NAMALWA (cell line): ENCODE data around the gene PTPRE.

ENCODE experiments used
- DNase-seq: peaks from one replicate; pipeline ENCODE4 v3.0.0-alpha.2; 2015; ENCODE audit warnings: low spot score

The PTPRE gene

DNA sequence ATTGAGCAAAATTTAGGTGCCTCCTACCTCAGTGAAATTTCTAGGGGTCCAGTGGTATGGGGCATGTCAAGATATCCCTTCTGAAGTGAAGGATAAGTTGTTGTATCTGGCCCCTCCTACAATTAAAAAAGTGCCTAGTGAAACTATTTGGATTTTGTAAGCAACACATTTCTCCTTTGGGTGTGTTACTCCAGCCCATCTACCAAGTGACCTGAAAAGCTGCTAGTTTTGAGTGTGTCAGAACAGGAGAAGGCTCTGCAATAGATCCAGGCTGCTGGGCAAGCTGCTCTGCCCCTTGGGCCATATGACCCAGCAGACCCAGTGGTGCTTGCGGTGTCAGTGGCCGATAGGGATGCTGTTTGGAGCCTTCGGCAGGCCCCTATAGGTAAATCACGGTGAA is 46.0 kb downstream of the PTPRE start:
- DNase-seq, result no peak

DNA sequence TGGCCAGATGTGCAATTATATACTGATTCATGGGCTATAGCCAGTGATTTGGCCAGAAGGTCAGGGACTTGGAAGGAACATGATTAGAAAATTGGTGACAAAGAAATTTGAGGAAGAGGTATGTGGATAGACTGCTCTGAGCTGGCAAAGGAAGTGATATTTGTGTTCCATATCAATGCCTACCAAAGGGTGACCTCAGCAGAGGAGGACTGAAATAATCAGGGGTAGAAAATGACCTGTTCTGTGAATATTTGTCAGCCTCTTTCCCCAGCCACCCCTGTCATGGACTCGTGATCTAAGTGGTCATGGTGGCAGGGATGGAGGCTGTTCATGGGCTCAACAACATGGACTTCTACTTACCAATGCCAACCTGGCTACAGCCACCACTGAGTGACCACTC is 47.0 kb downstream of the PTPRE start:
- no peak for DNase-seq

DNA sequence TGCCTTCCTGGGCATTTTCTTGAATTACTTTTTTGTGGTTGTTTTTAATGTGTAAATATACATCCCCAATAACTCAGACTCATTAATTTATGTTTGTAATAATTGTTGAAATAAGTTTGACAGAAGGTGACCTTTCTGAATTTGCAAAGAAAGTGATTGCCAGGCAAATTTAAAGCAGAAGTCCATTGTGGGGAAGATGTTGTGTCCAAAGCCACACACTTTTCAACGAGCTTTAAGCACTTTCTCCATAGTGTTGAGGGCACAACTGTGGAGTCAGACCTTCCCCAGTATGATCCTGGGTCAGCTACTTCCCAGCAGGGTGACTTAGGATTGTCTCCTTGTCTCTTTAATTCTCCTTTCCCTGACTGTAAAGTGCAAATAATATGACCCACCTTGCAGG is 52.5 kb downstream of the PTPRE start:
- DNase-seq, result no peak

DNA sequence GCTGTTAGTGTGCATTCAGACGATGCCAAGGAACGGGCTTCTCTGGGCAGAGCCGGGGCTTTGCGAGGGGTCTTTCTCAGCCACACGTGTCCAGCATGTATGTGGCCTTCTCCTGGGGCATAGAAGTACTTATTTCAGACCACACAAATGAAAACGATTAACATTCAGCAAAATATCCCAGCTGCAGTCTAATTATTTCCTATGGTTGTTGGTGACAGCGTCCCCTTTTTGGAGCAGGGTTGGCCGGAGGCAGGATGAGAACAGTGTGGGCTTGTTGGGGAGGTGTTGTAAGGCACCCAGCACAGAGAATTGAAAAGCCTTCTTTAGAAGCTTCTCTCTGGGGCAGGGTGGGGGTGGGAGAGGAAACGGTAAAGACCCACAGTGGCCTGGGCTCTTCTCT is 54.2 kb downstream of the PTPRE start:
- no peak for DNase-seq

DNA sequence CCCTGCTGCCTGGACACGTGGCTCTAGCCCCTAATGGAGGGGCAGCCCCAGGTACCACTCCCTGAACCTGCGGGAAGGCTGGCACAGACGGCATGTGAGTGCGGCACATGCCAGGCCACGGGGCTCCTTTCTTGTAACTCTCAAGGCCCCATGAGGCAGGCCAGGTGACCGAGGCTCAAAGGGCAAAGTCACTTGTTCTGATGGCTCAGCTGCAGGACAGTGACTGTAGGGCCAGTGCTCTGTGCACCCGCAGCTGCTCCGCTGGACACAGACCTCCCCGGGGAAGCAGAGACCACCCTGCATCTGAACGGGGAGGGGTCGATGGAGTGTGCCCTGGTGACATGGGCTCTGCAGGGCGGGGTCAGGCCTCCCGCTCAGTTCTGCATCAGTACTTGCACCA is 55.3 kb downstream of the PTPRE start:
- no peak for DNase-seq

DNA sequence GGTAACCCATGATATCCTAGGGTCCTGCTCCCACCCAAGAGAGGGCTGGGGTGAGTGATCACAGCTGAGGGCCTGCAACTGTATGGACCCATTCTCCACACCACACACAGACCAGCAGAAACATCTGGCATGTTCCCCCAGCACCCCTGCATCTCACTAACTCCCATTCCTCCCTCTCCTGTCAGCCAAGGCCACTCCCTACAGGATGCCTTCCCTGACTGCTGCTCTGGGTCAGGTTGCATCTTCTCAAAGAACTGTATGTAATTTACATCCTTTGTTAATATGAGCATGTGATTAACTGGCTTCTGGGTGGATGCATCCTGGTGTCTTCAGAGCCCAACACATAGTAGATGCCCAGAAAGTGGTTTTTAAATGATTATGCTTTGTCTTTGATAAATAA is 56.2 kb downstream of the PTPRE start:
- no peak for DNase-seq

DNA sequence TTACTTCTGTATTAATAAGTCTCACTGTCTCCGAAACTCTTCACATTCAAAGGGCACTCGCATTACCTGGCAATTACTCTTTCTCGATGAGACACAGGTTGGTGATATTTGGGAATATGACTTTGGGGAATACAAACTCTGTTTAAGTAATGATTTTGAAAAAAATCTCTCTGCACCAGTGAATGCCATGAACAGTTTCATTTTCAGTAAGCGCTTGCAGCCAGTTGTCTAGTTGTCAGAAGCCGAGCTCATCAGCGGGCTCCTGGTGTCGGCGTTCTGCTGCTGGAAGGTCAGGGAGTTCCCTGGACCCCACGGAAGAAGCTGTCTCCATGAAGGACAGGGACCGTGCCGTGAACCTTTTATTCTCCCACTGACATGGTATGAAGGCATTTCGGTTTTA is 57.7 kb downstream of the PTPRE start:
- DNase-seq, result no peak

DNA sequence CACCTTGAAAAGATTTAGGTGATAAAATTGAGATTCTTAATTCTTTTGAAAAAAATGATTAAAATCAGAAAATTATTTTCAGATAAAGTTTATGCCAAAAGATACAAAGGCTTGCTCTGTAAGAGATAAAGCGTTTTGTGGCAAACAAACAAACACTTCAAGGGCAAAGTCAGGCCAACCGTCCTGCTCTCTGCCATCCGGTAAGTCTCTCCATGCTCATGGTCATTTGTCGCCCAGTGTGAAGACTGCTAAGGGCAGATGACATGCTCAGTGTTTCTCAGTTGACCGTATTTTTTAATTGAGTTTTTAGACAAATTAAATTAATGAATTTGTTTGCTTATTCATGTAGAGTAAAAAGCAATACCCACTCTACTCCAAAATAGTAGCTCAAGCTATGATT is 60.0 kb downstream of the PTPRE start:
- no peak for DNase-seq

DNA sequence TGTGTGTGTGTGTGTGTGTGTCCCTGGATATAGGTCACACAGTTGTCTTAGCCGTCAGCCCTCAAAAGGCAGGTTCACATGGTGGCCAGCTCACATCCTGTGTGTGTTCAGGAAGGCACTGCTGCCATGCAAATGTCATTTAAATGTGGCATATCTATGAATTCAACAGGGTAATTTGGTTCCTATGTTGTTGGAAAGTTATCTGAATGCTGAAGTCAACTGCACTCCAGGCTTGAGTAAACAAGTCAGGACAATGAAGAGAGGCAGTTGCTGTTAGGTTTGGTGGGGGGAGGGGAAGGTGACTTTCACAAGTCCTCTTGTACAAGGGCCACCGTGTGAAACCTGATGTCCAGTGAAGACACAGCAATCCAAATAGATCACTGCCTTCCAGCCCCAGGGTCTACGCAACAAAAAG is 61.1 kb downstream of the PTPRE start:
- DNase-seq, result no peak

DNA sequence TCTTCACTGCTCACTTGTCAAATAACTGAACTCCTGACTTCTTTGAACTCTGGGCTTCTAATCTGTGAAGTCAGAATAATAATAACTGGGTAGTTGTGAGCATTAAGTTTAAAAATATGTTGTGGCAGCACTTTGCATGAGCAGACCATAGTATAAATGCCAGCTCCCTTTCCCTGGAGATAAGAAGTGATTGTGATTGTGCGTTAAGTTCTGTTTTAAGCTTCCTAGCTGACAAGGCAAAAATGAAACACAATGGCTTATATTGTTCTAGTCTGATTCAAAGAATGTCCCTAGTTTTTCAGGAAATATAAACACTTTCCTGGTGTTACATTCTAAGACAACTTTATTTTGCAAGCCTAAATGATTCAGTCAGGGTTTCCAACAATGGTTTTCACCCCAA is 61.8 kb downstream of the PTPRE start:
- DNase-seq, result no peak

DNA sequence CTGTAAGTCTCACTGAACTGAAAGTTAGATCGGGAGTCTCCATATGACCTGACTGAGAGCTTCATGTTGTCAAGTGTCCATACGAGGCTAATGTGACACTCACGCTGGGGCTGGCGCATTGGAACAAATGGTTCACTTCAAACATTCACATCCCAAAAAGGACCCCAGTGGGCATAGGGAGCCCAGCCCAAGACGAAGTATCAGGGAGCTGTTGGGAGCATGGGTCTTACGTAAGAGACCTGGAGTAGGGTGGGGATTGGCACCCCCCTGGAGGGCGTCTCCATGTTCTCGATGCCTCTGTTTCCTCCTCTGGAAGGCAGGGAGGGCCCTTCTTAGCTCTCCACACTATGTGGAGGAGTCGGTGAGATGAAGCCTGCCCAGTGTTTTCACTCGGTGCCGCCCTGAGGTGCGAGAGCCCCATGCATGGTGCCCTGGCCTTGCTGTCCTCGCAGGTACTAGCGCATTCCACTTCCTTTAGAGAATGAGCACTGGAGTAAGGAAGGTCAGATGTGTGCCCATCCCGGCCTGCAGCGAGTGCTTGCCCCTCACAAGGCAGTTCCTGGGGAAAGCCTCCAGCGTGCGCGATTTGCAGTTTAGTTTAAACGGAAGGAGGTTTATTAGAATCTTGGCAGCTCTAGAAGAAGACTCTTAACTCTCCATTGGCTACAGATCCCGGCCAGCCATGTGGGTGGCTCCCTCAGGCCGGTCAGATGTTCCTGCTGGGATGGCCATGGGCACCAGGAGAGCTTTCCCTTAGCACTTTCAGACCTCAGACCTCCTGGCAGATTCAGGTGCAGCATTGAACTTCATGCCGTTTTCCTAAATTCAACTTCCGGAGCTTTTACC is 64.4 kb downstream of the PTPRE start:
- no peak for DNase-seq

DNA sequence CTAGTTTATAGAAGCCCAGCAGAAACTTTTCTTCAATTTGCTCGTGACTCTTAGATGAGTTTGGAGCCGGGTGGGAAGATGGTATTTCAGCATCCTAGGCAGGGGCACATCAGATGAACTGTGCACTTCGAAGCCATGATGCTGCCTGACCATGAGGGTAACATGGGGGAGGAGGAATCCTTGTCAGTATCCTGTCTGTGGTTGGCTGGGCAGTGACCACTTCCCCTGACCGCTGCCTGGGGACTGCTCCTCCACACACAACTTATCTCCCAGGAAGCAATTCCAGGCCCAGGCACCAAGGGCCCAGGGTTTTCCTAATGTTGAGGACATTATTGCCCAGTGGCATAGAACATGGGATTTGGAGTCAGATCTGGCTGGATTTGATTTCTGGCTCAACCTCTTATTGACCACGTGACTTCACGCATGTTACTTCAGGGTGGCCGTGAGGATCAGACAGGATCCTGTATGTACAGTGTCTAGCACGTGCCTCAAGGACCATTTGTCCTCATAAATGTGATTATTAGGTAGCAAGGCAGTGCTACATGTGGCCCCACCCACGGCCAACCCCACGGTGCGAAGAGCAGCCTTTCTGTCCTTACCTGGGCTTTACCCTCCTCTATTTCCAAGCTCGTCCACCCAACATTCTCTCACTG is 65.2 kb downstream of the PTPRE start:
- no peak for DNase-seq

DNA sequence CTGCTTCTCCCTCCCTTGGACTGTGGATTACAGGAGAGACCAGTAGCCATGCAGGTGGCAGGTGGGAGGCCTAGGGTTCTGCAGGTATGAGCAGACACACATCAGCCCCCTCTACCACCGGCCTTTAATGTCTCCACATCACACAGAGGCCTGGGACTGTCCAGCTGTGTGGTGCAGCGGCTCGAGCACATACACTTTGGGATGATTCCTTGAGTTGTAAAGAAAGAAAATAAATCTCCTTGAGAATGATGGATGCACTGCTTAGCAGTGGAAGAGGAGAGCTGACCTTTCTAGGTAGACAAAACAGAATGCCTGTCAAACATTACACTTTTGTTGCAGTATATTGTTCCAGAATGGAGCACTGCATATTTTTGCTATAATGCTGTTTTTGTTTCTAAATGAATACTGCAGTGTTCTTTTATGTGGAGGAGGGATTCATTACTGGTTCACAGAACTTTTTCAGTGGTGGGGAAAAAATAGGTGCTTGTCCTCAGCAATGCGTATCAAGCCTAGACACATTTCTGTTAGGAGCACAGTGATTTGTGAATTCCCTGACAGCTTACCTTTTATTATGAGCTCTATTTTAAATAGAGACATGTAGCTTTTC is 66.0 kb downstream of the PTPRE start:
- DNase-seq, result no peak

DNA sequence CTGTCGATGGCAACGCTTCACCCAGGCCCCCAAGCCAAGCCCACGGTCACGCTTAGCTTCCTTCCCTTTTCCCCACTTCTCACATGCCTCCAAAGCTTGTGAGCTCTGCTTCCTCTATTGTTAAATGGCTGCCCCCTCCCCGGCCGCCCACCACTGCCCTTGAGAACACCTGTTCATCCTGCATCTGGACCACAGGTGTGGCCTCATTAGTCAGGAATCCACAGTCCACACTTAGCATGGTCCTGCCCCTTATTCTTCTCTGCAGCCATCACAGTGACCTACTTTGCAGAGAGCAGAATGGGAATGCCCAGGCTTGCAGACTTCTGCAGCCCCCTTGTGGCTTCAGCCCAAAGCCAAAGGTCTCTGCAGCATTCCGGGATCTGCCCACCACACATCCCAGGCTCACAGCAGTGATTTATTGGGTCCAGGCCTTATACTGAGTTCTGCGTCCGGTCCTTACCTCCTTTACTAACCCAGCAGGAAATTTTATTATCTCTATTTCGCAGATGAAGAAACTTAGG is 66.9 kb downstream of the PTPRE start:
- no peak for DNase-seq

DNA sequence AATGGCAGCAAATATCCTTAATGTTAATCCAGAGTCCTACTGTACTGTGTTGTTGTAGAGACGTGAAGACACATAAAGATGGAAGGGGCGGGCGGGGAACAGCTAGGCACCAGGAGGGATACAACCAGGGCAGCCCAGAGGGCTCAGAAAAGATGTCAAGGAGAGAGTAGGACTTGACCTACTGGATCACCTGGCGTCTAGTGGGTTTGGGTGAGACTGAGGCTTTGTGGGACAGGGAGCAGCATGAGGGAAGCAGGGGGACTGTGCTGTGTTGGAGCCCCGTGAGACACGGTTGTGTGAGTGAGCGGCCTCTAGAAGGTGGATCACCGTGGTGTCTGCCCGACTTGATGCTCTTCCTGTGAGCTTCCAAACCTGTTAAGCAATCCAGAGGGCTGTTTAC is 68.0 kb downstream of the PTPRE start:
- no peak for DNase-seq

DNA sequence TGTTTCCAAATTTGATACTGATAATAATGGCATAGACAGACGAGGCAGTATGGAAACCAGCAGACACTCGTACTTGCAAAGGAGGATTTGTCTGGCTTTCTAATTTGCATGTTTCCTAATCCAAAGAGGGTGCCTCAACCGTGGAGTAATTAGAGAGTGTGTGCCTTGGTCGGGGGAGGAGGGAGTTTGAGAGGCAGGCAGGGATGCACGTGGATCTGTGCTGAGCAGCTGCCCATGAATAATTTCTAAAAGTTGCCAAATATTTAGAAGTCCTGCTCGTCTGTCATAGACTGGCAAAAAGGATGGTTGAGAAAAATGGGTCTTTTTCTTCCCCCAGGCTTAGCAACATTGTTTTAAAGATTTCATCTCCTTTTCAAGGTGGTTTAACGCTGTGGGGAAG is 69.4 kb downstream of the PTPRE start:
- no peak for DNase-seq

DNA sequence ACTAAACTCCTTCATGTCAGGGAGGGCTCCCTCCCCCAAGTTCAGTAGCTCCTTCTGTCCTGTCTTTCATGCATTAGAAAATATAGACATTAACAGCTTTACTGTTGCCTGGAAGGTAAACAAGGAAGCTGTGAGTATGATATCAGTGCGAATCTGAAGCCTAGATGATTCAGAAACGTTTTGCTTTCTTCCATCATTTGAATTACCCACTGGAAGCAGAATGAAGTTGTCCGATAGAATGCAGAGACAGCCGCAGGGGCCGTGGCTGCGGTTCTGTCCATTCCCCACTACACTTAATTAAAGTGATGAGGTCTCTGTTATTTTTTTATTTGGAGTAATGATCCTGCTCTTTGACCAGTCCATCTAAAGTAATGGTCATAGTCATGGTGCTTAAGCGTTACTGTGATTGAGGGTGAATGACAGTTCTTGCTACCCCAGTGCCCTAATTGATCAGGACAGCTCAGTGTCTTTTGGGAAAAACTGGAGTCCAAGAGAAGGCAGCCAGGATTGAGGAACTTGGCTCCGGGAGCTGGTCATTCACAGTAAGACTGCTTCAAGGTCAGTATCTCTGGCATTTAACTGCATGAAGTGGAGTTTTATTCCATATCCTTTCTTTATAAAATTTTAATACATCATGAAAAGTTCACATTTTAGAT is 69.9 kb downstream of the PTPRE start:
- no peak for DNase-seq

DNA sequence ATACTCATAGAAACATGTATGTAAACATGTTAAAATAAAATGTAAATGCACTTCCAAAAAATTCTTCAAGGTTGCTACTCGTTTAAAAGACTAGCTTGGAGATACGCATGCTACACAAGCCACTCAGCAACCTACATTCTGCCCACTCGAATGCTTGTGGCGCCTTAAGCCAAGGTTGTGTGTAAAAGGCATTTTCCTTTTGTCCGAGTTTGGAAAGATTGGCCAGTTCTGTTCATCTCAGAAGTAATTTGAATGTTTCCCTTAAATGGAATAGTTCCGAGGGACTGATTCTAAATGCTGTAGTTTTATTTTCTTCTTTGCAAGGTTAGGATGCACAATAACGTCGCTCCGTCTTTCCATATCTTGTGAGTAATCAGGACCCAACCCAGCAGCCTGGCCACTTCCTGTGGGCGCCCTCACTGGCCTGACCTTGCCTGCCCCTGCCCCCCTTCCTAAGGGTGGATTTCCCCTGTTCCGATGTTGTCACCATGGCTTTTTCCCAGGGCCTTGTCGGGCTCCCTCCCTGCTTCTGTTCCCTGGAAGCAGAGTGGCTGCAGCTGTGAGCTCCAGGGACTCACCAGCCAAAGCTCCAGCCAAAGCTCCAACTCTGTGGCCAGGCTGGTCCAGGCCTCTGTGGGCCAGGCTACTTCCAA is 70.6 kb downstream of the PTPRE start:
- DNase-seq, result no peak

DNA sequence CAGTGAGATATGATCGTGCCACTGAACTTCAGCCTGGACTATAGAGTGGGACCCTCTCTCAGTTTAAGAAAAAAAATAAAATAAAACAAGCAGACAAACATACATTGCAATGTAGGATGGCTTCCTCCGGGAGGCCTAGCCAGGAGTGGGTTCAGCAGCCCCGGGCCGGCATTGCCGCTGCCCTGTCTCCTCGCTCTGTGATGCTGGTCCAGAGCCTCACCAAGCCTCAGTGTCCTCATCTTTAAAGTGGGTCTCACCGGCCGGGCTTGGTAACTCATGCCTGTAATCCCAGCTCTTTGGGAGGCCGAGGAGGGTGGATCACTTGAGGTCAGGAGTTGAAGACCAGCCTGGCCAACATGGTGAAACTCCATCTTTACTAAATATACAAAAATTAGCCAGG is 71.6 kb downstream of the PTPRE start:
- DNase-seq, result no peak

DNA sequence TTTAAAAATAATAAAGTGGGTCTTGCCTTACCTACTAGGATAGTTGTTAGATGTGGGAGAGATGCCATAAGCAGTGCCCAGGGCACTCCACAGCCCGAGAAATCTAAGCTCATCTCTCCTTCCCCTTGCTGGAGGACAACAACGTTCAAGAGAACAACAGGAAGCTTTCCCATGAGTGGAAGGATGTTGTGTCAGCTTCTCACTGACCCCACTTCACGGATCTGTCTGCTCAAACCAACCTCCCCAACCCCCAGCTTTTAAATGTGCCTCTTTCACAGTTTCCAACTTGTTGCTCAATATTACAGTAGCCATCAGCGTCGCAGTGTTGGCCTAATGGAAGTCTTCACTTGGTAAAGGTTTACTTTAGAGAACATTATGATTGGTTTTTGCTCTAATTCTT is 72.1 kb downstream of the PTPRE start:
- no peak for DNase-seq

DNA sequence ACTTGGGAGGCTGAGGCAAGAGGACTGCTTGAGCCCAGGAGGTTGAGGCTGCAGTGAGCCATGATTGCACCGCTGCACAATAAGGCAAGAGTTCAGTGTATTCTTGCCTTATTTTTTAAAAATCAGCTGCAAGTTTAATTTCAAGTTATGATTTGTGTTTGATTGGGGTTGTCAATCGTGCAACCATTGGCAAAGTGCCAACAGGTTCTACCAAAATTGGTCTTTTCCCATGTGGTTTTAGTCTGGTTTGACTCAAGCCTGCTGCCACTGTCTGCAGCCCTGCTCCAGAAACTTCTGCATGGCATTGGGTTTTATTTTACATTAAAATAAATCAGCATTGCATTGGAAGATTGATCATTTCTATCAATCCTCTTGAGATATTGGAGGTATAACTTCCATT is 72.7 kb downstream of the PTPRE start:
- DNase-seq, result no peak

DNA sequence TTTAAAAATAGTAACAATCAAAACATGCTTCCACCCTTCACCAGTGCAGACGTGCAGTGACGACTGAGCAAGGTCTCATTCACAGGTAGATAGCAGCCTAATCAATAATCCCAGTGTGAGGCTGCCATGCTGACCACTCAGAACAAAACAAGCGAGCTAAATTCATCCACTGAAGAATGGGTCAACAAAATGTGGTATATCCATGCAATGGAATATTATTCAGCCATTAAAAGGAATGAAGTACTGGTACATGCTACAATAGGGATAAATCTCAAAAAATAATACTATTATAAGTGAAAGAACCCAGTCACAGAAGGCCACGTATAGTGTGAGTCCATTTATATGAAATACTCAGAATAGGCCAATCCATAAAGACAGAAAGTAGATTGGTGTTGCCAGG is 74.0 kb downstream of the PTPRE start:
- no peak for DNase-seq
